ENCODE results near the gene USP12. TPM values are rescaled to one million over a fixed set of nuclear protein-coding genes. Genes with fewer than 3 reads are reported as not detected.
"Not testable (repeated sequence)": the region's sequence is repeated elsewhere in the genome, so short reads cannot be mapped to it uniquely, and the experiment has no call there.

Gene USP12
- total RNA-seq, 1 donor from 2014 or later: 24.9 TPM

DNA sequence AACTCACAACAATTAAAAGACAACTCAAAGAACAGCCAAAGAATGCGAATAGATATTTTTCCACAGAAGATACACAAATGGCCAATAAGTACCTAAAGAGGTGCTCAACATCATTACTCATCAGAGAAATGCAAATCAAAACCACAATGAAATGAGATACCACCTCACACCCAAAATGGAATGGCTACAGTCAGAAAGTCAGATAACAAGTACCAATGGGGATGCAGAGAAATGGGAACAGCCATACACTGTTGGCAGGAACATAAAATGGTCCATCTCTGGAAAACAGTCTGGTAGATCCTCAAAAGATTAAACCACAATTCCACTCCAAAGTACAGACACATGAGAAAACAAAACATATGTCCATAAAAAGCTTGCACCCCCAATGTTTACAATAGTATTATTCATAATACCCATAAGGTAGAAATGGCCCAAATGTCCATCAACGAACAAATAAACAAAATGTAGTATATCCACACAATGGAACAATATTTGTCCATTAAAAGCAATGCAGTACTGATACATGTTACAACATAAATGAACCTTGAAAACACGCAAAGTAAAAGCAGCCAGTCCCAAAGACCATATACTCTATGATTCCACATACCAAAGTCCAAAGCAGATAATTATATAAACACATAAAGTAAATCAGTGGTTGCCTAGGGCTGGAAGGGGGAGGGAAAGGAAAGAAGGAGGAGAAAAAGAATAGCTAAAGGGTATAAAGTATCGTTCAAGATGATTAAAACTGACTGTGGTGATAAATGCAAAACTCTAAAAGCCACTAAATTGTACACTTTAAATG lies 19.6 kb downstream of the USP12 start:
- TF ChIP-seq, protein P1, sequence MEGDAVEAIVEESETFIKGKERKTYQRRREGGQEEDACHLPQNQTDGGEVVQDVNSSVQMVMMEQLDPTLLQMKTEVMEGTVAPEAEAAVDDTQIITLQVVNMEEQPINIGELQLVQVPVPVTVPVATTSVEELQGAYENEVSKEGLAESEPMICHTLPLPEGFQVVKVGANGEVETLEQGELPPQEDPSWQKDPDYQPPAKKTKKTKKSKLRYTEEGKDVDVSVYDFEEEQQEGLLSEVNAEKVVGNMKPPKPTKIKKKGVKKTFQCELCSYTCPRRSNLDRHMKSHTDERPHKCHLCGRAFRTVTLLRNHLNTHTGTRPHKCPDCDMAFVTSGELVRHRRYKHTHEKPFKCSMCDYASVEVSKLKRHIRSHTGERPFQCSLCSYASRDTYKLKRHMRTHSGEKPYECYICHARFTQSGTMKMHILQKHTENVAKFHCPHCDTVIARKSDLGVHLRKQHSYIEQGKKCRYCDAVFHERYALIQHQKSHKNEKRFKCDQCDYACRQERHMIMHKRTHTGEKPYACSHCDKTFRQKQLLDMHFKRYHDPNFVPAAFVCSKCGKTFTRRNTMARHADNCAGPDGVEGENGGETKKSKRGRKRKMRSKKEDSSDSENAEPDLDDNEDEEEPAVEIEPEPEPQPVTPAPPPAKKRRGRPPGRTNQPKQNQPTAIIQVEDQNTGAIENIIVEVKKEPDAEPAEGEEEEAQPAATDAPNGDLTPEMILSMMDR (IDR thresholded peaks at IDR 0.05; ENCODE audit: partially characterized antibody, unreplicated experiment): no peak
- Mint-ChIP-seq H3K4me3 (ENCODE audit: unreplicated experiment) (no peak overlapping the region), H3K36me3 (ENCODE audit: unreplicated experiment) (peaks cover 10% of the 10 kb centered on the region), H3K4me1 (ENCODE audit: low read depth, unreplicated experiment) (no peaks in the 10 kb centered on the region), H3K9me3 (ENCODE audit: unreplicated experiment) (peaks cover 4% of the 10 kb centered on the region), H3K27me3 (ENCODE audit: unreplicated experiment) (no peaks in the 10 kb centered on the region), H3K27ac (ENCODE audit: unreplicated experiment) (peak overlapping the region; percentile 31)
- no peak for DNase-seq

DNA sequence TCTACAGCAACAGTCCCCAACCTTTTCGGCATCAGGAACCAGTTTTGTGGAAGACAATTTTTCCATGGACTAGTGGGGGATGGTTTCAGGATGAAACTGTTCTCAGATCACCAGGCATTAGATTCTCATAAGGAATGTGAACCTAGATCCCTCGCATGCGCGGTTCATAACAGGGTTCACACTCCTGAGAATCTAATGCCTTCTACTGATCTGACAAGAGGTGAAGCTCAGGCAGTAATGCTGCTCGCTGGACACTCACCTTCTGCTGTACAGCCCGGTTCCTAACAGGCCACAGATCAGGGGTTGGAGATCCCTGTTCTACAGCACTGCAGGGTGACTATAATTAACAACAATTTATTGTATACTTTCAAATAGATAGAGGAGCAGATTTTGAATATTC lies 21.9 kb downstream of the USP12 start:
- no peak for DNase-seq
- Mint-ChIP-seq H3K9me3 (ENCODE audit: unreplicated experiment) (peaks cover 1% of the 10 kb centered on the region), H3K27me3 (ENCODE audit: unreplicated experiment) (no peaks in the 10 kb centered on the region), H3K4me3 (ENCODE audit: unreplicated experiment) (no peak overlapping the region), H3K36me3 (ENCODE audit: unreplicated experiment) (no peaks in the 10 kb centered on the region), H3K27ac (ENCODE audit: unreplicated experiment) (no peak overlapping the region), H3K4me1 (ENCODE audit: low read depth, unreplicated experiment) (no peaks in the 10 kb centered on the region)
- TF ChIP-seq, protein P1 (IDR thresholded peaks at IDR 0.05; ENCODE audit: partially characterized antibody, unreplicated experiment): no peak

DNA sequence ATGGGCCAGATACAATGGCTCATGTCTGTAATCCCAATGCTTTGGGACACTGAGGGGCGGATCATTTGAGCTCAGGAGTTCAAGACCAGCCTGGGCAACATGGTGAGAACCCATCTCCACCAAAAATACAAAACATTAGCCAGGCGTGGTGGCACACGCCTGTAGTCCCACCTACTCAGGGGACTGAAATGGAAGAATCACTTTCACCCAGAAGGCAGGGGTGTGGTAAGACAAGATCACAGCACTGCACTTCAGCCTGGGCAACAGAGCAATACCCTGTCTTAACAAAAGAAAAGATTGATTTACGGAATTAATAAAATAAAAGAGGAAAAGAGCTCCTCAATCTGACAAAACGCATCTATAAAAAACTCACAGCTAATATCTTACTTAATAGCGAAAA lies 22.7 kb downstream of the USP12 start:
- Mint-ChIP-seq H3K4me1 (ENCODE audit: low read depth, unreplicated experiment) (no peaks in the 10 kb centered on the region), H3K36me3 (ENCODE audit: unreplicated experiment) (no peaks in the 10 kb centered on the region), H3K27ac (ENCODE audit: unreplicated experiment) (no peak overlapping the region), H3K27me3 (ENCODE audit: unreplicated experiment) (no peaks in the 10 kb centered on the region), H3K9me3 (ENCODE audit: unreplicated experiment) (no peaks in the 10 kb centered on the region), H3K4me3 (ENCODE audit: unreplicated experiment) (no peak overlapping the region)
- no peak for DNase-seq
- TF ChIP-seq, protein P1 (IDR thresholded peaks at IDR 0.05; ENCODE audit: partially characterized antibody, unreplicated experiment): no peak

DNA sequence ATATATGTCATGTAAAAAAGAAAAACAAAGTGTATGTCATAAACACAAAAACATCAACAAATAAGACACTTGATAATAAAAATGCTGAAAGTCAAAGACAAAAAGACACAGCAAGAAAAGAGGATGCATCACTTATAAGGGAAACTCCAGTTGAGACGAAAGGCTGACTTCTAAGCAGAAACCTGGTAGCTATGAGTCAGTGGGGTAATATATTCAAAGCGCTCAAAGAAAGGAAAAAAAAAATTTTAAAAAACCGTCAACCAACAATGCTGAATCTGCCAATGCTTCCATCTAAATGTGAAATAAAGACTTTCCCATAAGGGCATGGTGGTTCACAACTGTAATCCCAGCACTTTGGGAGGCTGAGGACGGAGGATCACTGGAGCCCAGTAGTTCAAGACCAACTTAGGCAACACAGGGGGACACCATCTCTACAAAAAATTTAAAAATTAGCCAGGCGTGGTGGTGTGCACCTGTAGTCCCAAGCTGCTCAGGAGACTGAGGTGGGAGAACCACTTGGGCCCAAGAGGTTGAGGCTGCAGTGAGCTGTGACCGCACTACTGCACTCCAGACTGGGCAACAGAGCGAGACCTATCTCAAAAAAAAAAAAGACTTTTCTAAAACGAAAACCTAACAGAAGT lies 24.0 kb downstream of the USP12 start:
- TF ChIP-seq, protein P1 (IDR thresholded peaks at IDR 0.05; ENCODE audit: partially characterized antibody, unreplicated experiment): no peak
- Mint-ChIP-seq H3K27ac (ENCODE audit: unreplicated experiment) (no peak overlapping the region), H3K9me3 (ENCODE audit: unreplicated experiment) (peaks cover 2% of the 10 kb centered on the region)

DNA sequence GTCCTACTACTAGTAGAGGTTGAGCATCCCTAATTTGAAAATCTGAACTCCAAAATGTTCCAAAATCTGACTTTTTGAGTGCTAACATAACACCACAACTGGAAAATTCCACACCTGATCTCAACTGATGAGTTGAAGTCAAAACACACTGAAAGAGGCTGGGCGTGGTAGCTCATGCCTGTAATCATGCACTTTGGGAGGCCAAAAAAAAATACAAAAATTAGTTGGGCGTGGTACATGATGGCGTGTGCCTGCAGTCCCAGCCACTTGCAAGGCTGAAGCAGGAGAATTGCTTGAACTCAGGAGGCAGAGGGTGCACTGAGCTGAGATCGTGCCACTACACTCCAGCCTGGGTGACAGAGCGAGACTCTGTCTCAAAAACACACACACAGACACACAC lies 29.9 kb downstream of the USP12 start:
- Mint-ChIP-seq H3K4me3 (ENCODE audit: unreplicated experiment) (no peak overlapping the region), H3K27me3 (ENCODE audit: unreplicated experiment) (peaks cover 5% of the 10 kb centered on the region), H3K27ac (ENCODE audit: unreplicated experiment) (no peak overlapping the region), H3K4me1 (ENCODE audit: low read depth, unreplicated experiment) (peaks cover 11% of the 10 kb centered on the region), H3K9me3 (ENCODE audit: unreplicated experiment) (peaks cover 5% of the 10 kb centered on the region), H3K36me3 (ENCODE audit: unreplicated experiment) (peaks cover 11% of the 10 kb centered on the region)
- TF ChIP-seq, protein P1 (IDR thresholded peaks at IDR 0.05; ENCODE audit: partially characterized antibody, unreplicated experiment): no peak
- no peak for DNase-seq

More for the DNA sequence above, 24.0 kb downstream of the USP12 start:
- Mint-ChIP-seq H3K36me3 (ENCODE audit: unreplicated experiment) (no peaks in the 10 kb centered on the region), H3K4me3 (ENCODE audit: unreplicated experiment) (no peak overlapping the region), H3K27me3 (ENCODE audit: unreplicated experiment) (peaks cover 2% of the 10 kb centered on the region), H3K4me1 (ENCODE audit: low read depth, unreplicated experiment) (no peaks in the 10 kb centered on the region)
- no peak for DNase-seq

DNA sequence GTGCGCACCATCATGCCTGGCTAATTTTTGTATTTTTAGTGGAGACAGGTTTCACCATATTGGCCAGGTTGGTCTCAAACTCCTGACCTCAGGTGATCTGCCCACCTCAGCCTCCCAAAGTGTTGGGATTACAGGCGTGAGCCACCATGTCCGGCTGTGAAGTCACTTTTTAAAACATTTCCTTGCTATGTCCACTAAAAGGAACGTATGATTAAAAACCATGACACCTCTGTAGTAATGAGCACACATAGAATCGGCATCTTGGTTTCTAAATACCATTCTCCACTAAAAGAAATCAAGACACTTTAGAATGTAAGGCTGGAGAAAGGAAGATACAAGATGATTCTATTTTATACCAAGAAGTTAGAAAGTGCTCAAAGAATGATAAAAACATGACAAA lies 30.5 kb downstream of the USP12 start:
- H3K27me3 Mint-ChIP-seq (ENCODE audit: unreplicated experiment); H3K27ac Mint-ChIP-seq (ENCODE audit: unreplicated experiment); DNase-seq; H3K4me3 Mint-ChIP-seq (ENCODE audit: unreplicated experiment); H3K9me3 Mint-ChIP-seq (ENCODE audit: unreplicated experiment): not testable (repeated sequence)
- Mint-ChIP-seq H3K36me3 (ENCODE audit: unreplicated experiment) (peaks cover 11% of the 10 kb centered on the region), H3K4me1 (ENCODE audit: low read depth, unreplicated experiment) (peaks cover 11% of the 10 kb centered on the region)

Measured in glutamatergic neuron (in vitro differentiated cells).